ENCODE data around the gene C10orf62. TPM values are rescaled to one million over a fixed set of nuclear protein-coding genes. Genes with fewer than 3 reads are reported as not detected.
A peak's percentile ranks its signal among the peaks of the same experiment; 100 is the strongest.

The C10orf62 gene
- total and polyA plus RNA-seq, 8 donors = not detected

- intact Hi-C loops (cut with DNase I; ENCODE audit: low total_unique reads) = no loop called here
- no peaks in the 10 kb centered on the region for H3K27me3 ChIP-seq
- no peaks in the 10 kb centered on the region for H3K36me3 ChIP-seq
- no peak for TF ChIP-seq POLR2A (IDR thresholded peaks at IDR 0.05)
- TF ChIP-seq EP300 (IDR thresholded peaks at IDR 0.05) = no peak
- TF ChIP-seq, protein P1, sequence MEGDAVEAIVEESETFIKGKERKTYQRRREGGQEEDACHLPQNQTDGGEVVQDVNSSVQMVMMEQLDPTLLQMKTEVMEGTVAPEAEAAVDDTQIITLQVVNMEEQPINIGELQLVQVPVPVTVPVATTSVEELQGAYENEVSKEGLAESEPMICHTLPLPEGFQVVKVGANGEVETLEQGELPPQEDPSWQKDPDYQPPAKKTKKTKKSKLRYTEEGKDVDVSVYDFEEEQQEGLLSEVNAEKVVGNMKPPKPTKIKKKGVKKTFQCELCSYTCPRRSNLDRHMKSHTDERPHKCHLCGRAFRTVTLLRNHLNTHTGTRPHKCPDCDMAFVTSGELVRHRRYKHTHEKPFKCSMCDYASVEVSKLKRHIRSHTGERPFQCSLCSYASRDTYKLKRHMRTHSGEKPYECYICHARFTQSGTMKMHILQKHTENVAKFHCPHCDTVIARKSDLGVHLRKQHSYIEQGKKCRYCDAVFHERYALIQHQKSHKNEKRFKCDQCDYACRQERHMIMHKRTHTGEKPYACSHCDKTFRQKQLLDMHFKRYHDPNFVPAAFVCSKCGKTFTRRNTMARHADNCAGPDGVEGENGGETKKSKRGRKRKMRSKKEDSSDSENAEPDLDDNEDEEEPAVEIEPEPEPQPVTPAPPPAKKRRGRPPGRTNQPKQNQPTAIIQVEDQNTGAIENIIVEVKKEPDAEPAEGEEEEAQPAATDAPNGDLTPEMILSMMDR (IDR thresholded peaks at IDR 0.05) = no peak
- no peak for TF ChIP-seq POLR2AphosphoS5 (IDR thresholded peaks at IDR 0.05)
- H3K9me3 ChIP-seq = no peaks in the 10 kb centered on the region
- H3K4me1 ChIP-seq = peaks cover 0 to 4% (median 0%) of the 10 kb centered on the region in 4 donors
- H3K4me3 ChIP-seq = no peak overlapping the region
- H3K27ac ChIP-seq = no peak overlapping the region
- no peak for DNase-seq
- WGBS, 5 donors = 85 to 91% (median 89%) methylated on average over 15 of the region's 15 CpGs
Measured at GRCh38 chr10:97590082-97590747, 694 bp downstream of the C10orf62 start.

DNA sequence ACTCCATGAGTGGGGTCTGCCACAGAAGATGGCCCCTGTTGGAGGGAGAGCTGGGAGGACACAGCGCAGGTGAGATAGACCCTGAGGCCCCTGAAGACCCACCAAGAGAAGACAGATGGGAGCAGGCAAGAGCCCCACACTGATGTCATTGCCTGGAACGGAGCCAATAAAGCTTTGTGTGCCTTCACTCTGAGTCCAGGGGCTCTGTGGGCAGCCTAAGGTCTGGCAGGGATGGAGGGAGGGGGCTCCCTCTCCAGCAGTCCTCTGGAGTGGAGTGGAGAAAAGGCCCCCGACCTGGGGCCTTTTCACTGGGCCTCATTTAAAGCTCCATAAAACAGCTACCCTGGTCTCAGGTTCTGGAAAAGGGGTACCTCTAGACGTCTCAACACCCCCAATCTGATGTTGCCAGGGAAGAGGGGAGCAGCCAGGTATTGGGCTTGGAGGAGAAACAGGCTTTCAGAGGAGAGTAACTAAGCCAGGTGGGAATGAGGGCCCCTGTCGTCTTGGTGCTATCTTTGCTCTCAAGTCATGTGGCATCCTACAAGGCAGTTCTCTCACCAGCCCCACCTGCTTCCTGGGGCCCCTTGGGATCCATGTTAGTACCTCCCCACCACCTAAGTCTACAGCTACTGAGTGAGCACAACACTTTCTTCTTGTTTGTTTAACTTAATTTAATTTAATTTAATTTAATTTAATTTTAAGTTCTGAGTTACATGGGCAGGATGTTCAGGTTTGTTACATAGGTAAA, 1.4 kb downstream of the C10orf62 start:
- WGBS, 5 donors = 63 to 72% (median 66%) methylated on average over 4 to 5 of the region's 5 CpGs
- Histone ChIP-seq H3K27me3 (no peaks in the 10 kb centered on the region), H3K36me3 (no peaks in the 10 kb centered on the region), H3K27ac (no peak overlapping the region), H3K4me1 (peaks cover 0 to 8% (median 2%) of the 10 kb centered on the region in 4 donors), H3K9me3 (no peaks in the 10 kb centered on the region), H3K4me3 (no peak overlapping the region)
- intact Hi-C loops (cut with DNase I; ENCODE audit: low total_unique reads) = no loop called here
- no peak for TF ChIP-seq EP300 (IDR thresholded peaks at IDR 0.05)
- TF ChIP-seq, protein P1 (IDR thresholded peaks at IDR 0.05) = no peak
- DNase-seq = no peak

- Histone ChIP-seq H3K36me3 (no peaks in the 10 kb centered on the region), H3K9me3 (no peaks in the 10 kb centered on the region), H3K27me3 (no peaks in the 10 kb centered on the region), H3K4me3 (no peak overlapping the region), H3K4me1 (peaks cover 3 to 19% (median 11%) of the 10 kb centered on the region in 4 donors), H3K27ac (no peak overlapping the region)
- no peak for TF ChIP-seq EP300 (IDR thresholded peaks at IDR 0.05)
- TF ChIP-seq POLR2AphosphoS5 (IDR thresholded peaks at IDR 0.05) = no peak
- TF ChIP-seq POLR2A (IDR thresholded peaks at IDR 0.05) = no peak
- TF ChIP-seq, protein P1 (IDR thresholded peaks at IDR 0.05) = no peak
- intact Hi-C loops (cut with DNase I; ENCODE audit: low total_unique reads) = no loop called here
- no peak for DNase-seq
- WGBS, 5 donors = 75 to 90% (median 86%) methylated on average over 4 of the region's 4 CpGs
Measured at GRCh38 chr10:97593421-97593820, 3.9 kb downstream of the C10orf62 start.

GRCh38 chr10:97596101-97597082, 6.9 kb downstream of the C10orf62 start:
- no peaks in the 10 kb centered on the region for H3K27me3 ChIP-seq
- DNase-seq = peak in 1 of 2 donors; percentile 48
- peak overlapping the region in 4 of 5 donors; percentile 52 to 81 (median 66) for H3K27ac ChIP-seq
- H3K9me3 ChIP-seq = no peaks in the 10 kb centered on the region
- intact Hi-C loops (cut with DNase I; ENCODE audit: low total_unique reads) = no loop called here
- whole genome bisulfite sequencing, 5 donors = 42 to 60% (median 57%) methylated on average over 10 of the region's 10 CpGs
- peak in 2 of 3 donors; percentile 62 to 70 for TF ChIP-seq POLR2AphosphoS5 (IDR thresholded peaks at IDR 0.05)
- no peak for TF ChIP-seq EP300 (IDR thresholded peaks at IDR 0.05)
- no peak overlapping the region for H3K4me3 ChIP-seq
- peaks cover 3 to 19% (median 11%) of the 10 kb centered on the region in 4 donors for H3K4me1 ChIP-seq
- H3K36me3 ChIP-seq = no peaks in the 10 kb centered on the region

Data from stomach (tissue), 9 donors.